ENCODE data around the gene FPR1.

DNA sequence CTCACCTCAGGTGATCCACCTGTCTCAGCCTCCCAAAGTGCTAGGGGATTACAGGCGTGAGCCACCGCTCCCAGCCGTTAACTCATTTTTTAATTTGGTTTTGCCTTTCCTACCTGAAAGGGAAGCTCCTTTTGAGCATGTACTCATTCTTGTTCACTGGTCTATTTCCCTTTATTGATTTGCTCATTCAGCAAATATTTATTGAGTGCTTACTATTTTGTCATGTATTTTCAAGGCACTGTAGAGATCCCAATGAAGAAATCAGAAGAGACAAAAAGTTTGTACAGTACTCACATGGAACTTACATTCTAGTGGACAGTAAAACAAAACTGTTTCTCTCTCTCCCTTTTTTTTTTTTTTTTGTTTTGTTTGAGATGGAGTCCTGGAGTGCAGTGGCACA lies 44.8 kb downstream of the FPR1 start:
- TF ChIP-seq CTCF (IDR thresholded peaks at IDR 0.05) (no peak), POLR2A (IDR thresholded peaks at IDR 0.05) (no peak)

Data from transverse colon (tissue), 3 donors.